ENCODE data around the gene AKR1B1.

Gene AKR1B1

DNA sequence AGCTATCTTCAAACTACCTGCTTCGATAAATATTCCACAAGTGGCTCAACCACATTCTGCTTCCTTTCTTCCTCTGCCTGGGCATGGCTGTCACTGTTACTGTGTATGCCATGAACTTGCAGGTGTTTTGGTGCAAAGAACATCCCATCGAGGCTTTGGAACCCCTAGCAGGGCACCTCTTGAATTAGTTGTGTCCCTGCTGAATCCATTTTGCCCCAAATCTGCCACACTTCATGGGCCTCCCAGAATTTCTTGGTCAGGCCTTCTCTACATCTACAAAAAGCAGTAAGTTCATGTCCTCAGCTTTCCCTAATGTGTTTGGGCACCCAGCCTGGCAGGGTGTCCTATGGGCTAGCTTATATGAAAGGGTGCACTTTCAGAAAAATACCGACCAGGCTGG, 53.6 kb downstream of the AKR1B1 start:
- Histone ChIP-seq H3K27ac (no peak overlapping the region), H4K20me1 (ENCODE audit: insufficient read depth) (no peaks in the 10 kb centered on the region), H3K4me3 (IDR thresholded peaks at IDR 0.05; ENCODE audit: insufficient read depth, low read depth, low read length) (no peak overlapping the region), H3K4me1 (ENCODE audit: low read depth, poor library complexity, severe bottlenecking) (no peaks in the 10 kb centered on the region), H3K4me2 (no peak overlapping the region), H2AFZ (ENCODE audit: low read depth) (no peak overlapping the region), H3K27me3 (ENCODE audit: insufficient read depth, low read depth) (no peaks in the 10 kb centered on the region), H3K79me2 (ENCODE audit: insufficient read depth, low read depth) (no peaks in the 10 kb centered on the region), H3K36me3 (ENCODE audit: insufficient read depth) (no peaks in the 10 kb centered on the region), H3K9ac (no peak overlapping the region)
- TF ChIP-seq, protein P1, sequence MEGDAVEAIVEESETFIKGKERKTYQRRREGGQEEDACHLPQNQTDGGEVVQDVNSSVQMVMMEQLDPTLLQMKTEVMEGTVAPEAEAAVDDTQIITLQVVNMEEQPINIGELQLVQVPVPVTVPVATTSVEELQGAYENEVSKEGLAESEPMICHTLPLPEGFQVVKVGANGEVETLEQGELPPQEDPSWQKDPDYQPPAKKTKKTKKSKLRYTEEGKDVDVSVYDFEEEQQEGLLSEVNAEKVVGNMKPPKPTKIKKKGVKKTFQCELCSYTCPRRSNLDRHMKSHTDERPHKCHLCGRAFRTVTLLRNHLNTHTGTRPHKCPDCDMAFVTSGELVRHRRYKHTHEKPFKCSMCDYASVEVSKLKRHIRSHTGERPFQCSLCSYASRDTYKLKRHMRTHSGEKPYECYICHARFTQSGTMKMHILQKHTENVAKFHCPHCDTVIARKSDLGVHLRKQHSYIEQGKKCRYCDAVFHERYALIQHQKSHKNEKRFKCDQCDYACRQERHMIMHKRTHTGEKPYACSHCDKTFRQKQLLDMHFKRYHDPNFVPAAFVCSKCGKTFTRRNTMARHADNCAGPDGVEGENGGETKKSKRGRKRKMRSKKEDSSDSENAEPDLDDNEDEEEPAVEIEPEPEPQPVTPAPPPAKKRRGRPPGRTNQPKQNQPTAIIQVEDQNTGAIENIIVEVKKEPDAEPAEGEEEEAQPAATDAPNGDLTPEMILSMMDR (conservative IDR thresholded peaks at IDR 0.05; ENCODE audit: low read depth, low read length), result no peak

DNA sequence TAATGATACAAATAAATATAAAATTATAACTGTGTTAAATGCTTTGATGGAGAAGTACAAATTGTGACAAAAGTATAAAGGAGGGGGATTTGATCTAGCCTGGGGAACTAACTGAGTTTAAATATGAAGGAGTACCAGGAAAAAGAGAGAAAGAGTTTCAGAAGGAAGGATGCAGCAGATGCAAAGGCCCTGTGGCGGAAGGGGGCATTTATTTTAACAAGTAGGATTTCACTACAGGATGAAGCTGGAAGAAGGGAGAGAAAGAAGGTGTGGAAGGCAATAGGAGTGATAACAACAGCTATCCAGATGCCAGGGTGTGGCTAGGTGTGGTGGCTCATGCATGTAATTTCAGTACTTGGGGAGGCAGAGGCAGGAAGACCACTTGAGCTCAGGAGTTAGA, 55.8 kb downstream of the AKR1B1 start:
- no peaks in the 10 kb centered on the region for H3K79me2 ChIP-seq (ENCODE audit: insufficient read depth, low read depth)
- H3K27ac ChIP-seq, result no peak overlapping the region
- H3K9ac ChIP-seq, result no peak overlapping the region
- H3K4me1 ChIP-seq (ENCODE audit: low read depth, poor library complexity, severe bottlenecking), result no peaks in the 10 kb centered on the region
- H2AFZ ChIP-seq (ENCODE audit: low read depth), result no peak overlapping the region
- no peaks in the 10 kb centered on the region for H4K20me1 ChIP-seq (ENCODE audit: insufficient read depth)
- TF ChIP-seq, protein P1 (conservative IDR thresholded peaks at IDR 0.05; ENCODE audit: low read depth, low read length), result no peak
- H3K27me3 ChIP-seq (ENCODE audit: insufficient read depth, low read depth), result no peaks in the 10 kb centered on the region
- H3K4me2 ChIP-seq, result no peak overlapping the region
- no peak overlapping the region for H3K4me3 ChIP-seq (IDR thresholded peaks at IDR 0.05; ENCODE audit: insufficient read depth, low read depth, low read length)
- no peaks in the 10 kb centered on the region for H3K36me3 ChIP-seq (ENCODE audit: insufficient read depth)

DNA sequence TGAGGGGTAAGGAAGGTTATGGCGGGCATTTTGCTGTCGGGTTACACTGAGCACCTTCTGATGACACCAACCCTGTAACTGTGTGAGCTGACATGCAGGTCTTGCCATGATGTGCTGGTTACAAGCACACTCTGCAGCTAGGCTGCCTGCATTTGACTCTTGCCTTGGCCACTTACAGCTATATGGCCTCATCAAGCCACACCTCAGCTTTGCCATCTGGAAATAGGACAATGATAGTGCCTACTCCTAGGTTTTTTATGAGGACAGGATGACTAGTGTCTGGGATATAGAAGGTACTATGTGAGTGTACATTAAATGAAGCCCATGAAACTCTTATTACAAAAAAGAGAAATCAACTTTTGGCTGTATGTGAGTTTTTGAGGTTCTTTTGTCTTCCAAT, 58.0 kb downstream of the AKR1B1 start:
- Histone ChIP-seq H3K36me3 (ENCODE audit: insufficient read depth) (no peaks in the 10 kb centered on the region), H3K4me2 (no peak overlapping the region), H3K79me2 (ENCODE audit: insufficient read depth, low read depth) (no peaks in the 10 kb centered on the region), H3K27me3 (ENCODE audit: insufficient read depth, low read depth) (no peaks in the 10 kb centered on the region), H3K4me3 (IDR thresholded peaks at IDR 0.05; ENCODE audit: insufficient read depth, low read depth, low read length) (no peak overlapping the region), H3K27ac (no peak overlapping the region), H3K9ac (no peak overlapping the region), H3K4me1 (ENCODE audit: low read depth, poor library complexity, severe bottlenecking) (no peaks in the 10 kb centered on the region), H2AFZ (ENCODE audit: low read depth) (no peak overlapping the region), H4K20me1 (ENCODE audit: insufficient read depth) (no peaks in the 10 kb centered on the region)
- TF ChIP-seq, protein P1 (conservative IDR thresholded peaks at IDR 0.05; ENCODE audit: low read depth, low read length), result no peak

DNA sequence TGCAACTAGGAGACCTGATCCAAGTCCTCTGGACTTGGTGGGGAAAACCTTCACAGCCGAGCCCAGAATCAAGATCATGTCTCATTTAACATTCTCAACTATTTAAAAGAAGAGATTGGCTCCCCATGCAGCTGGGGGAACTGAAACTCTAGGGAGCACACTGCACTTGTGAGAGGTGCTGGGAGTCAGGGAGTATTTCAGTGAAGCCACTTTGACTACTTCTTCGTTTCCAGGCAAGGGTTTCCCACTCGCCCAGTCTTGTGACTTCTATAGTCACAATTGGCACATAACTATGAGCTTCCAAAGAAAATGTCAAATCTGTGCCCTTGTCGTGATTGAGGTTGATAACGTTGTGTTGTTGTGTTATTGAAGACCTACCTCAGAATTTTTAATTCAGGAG, 62.9 kb downstream of the AKR1B1 start:
- Histone ChIP-seq H2AFZ (ENCODE audit: low read depth) (no peak overlapping the region), H3K27me3 (ENCODE audit: insufficient read depth, low read depth) (no peaks in the 10 kb centered on the region), H3K4me2 (no peak overlapping the region), H3K79me2 (ENCODE audit: insufficient read depth, low read depth) (no peaks in the 10 kb centered on the region), H3K9ac (no peak overlapping the region), H3K4me3 (IDR thresholded peaks at IDR 0.05; ENCODE audit: insufficient read depth, low read depth, low read length) (no peak overlapping the region), H3K36me3 (ENCODE audit: insufficient read depth) (no peaks in the 10 kb centered on the region), H3K27ac (no peak overlapping the region), H3K4me1 (ENCODE audit: low read depth, poor library complexity, severe bottlenecking) (no peaks in the 10 kb centered on the region), H4K20me1 (ENCODE audit: insufficient read depth) (no peaks in the 10 kb centered on the region)
- TF ChIP-seq, protein P1 (conservative IDR thresholded peaks at IDR 0.05; ENCODE audit: low read depth, low read length), result no peak

DNA sequence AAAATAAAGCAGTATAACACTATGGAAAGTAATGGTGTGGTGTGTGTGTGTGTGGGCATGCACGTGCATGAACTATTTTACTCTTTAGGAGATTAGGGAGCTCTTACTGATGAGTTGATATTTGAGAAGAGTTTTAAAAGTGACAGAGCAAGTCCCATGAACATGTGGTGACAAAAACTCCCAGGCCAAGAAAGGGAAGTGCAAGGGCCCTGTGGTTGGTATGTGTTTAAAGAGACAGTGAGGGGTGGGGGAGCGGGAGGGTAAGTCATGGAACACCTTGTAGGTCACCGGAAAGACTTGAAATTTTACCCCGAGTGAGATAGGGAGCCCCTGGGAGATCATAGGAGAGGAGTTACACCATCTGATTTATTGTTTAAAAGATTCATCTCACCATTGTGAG, 63.3 kb downstream of the AKR1B1 start:
- H4K20me1 ChIP-seq (ENCODE audit: insufficient read depth), result no peaks in the 10 kb centered on the region
- no peak overlapping the region for H3K4me3 ChIP-seq (IDR thresholded peaks at IDR 0.05; ENCODE audit: insufficient read depth, low read depth, low read length)
- no peak overlapping the region for H2AFZ ChIP-seq (ENCODE audit: low read depth)
- H3K27ac ChIP-seq, result no peak overlapping the region
- no peaks in the 10 kb centered on the region for H3K79me2 ChIP-seq (ENCODE audit: insufficient read depth, low read depth)
- no peak overlapping the region for H3K9ac ChIP-seq
- TF ChIP-seq, protein P1 (conservative IDR thresholded peaks at IDR 0.05; ENCODE audit: low read depth, low read length), result no peak
- no peak overlapping the region for H3K4me2 ChIP-seq
- H3K4me1 ChIP-seq (ENCODE audit: low read depth, poor library complexity, severe bottlenecking), result no peaks in the 10 kb centered on the region
- H3K27me3 ChIP-seq (ENCODE audit: insufficient read depth, low read depth), result no peaks in the 10 kb centered on the region
- no peaks in the 10 kb centered on the region for H3K36me3 ChIP-seq (ENCODE audit: insufficient read depth)
